HG02571 (cell line): ENCODE measurements around the gene HAUS5.
"Not testable (repeated sequence)": the region's sequence is repeated elsewhere in the genome, so short reads cannot be mapped to it uniquely, and the experiment has no call there.

Experiments
- ATAC-seq: cut with Tn5 transposase; IDR thresholded peaks from one replicate; pipeline ENCODE4 v1.9.1; 2021; ENCODE audit warnings: mild to moderate bottlenecking, moderate library complexity; ENCODE audit not compliant: unreplicated experiment

The HAUS5 gene

GRCh38 chr19:35641515-35642151, 29.1 kb downstream of the HAUS5 start, which contains the start of gene ETV2:
TSS of gene ETV2 (plus strand) at chr19:35641745. CDS start at chr19:35642461, 716 bp downstream.
- ATAC-seq: no peak

- ATAC-seq: no peak
These were observed 29.8 kb downstream of the HAUS5 start for GRCh38 chr19:35642312-35642711.

DNA sequence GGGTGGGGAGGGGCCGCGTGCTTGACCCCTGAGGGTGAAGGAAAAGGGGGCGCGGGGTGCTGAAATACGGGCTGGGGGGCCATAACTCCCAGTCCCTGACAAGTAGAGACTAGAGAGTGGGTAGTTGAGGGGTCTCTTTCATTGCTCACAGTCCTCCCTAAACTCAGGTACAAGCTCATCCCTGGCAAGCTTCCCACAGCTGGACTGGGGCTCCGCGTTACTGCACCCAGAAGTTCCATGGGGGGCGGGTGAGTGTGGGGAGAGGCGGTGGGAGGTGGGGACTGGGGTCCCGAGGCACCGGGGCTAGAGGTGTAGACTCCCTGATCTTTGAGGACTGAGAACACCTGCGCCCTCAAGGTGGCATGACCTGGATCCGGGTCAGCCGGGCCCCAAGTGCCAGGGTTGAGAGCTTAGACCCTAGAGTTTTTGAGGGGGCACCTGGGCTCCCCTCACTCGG, 30.3 kb downstream of the HAUS5 start:
- ATAC-seq: no peak

GRCh38 chr19:35643255-35644205, 31.0 kb downstream of the HAUS5 start:
- ATAC-seq: peak; percentile 38

- ATAC-seq: peak; percentile 61
These were observed 31.9 kb downstream of the HAUS5 start for GRCh38 chr19:35644206-35644986.

GRCh38 chr19:35644987-35645679, 32.6 kb downstream of the HAUS5 start:
- no peak for ATAC-seq

DNA sequence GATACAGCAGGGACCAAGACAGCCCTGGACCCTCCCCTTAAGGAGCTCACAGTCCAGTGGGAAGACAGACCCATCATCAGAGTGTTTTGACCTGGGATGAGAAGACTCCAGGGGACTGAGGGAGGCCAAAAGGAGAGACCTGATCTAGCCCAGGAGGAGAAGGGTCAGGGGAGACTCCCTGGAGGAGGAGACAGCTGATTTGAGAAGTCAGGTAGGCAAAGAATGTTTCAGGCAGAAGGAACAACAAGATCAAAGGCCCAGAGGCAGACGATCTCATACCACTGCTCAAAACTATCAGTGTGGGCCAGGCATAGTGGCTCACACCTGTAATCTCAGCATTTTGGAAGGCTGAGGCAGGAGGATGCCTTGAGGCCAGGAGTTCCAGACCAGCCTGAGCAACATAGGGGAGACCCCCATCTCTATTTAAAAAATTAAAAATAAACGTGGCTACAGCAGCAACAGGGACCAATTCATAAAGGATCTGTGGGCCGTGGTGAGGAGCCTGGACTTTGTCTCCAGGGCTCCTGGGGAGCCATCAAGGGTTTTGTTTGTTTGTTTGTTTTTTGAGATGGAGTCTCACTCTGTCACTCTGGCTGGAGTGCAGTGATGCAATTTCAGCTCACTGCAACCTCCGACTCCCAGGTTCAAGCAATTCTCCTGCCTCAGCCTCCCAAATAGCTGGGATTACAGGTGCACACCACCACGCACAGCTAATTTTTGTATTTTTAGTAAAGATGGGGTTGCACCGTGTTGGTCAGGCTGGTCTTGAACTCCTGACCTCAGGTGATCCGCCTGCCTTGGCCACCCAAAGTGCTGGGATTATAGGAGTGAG, 33.4 kb downstream of the HAUS5 start:
- no peak for ATAC-seq

- ATAC-seq: peak; percentile 44
These were observed 35.8 kb downstream of the HAUS5 start, which contains the start of gene COX6B1 for GRCh38 chr19:35648017-35648961. TSS of gene COX6B1 (plus strand) at chr19:35648323. CDS start at chr19:35651244, 2,921 bp downstream.

DNA sequence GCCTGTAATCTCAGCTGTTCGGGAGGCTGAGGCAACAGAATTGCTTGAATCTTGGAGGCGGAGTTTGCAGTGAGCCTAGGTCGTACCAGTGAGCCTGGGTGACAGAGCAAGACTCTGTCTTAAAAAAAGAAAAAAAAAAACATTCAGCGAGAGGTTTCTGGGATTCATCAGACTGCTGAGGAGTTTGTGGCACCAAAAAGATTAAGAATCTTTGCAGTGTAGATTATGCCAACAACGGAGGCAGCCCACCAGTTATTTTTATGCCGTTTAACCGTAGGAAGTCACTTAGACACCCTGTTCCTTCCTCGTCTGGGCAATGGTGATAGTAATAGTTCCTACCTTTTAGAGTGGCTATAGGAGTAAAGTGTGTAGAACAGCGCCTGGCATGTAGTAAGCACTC, 38.0 kb downstream of the HAUS5 start:
- no peak for ATAC-seq

GRCh38 chr19:35654828-35655227, 42.3 kb downstream of the HAUS5 start:
- not testable (repeated sequence) for ATAC-seq

DNA sequence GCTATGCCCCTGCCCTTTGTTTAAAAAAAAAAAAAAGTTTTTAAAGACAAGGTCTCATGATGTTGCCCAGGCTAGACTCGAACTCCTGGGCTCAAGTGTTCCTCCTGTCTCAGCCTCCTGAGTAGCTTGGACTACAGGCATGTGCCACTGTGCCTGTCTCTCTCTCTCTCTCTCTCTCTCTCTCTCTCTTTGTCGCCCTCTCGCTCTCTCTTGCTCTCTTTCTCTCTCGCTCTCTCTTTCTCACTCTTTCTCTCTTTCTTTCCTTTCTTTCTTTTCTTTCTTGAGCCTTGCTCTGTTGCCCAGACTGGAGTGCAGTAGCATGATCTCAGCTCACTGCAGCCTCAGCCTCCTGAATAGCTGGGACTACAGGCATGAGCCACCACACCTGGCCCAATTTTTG, 43.1 kb downstream of the HAUS5 start:
- ATAC-seq: no peak

DNA sequence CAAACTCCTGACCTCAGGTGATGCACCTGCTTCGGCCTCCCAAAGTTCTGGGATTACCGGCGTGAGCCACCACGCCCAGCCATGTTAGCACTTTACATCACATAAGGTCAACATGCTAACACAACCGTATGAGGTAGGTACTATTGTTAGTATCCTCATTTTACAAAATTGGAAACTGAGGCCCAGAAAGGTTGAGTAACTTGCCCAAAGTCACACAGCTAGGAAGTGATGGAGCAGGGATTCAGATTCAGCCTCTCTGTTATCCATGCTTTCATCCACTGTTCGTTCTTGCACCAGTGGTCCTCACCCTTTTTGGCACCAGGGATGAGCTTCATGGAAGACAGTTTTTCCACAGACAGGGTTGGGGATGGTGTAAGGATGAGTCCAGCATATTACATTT, 44.2 kb downstream of the HAUS5 start:
- no peak for ATAC-seq

DNA sequence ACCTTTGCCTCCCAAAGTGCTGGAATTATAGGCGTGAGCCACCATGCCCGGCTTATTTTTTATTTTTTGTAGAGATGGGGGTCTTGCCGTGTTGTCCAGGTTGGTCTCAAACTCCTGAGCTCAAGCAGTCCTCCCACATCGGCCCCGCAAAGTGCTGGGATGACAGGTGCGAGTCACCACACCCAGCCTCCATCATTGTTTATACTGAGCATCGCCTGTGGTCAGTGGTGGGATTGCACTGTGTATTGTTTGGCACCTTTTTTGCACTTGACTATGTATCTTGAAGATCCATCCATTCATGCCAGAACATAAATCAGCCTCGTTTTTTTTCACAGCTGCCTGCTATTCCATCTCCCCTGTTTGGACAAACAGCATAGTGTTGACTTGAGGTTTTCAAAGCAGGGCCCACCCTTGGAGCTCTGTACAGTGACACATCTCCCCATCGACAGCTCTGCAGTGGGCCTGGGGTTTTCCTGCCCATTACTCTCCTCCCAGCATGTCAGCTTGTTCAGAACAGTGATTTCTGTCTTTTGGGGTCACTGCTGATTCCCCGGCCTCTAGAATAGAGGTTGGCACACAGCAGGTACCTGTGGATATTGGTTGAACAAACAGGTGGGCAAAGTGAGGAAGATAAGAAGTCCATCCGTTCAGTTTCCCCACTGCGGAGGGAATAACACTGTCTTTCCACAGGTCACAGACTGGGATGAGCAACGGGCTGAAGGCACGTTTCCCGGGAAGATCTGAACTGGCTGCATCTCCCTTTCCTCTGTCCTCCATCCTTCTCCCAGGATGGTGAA, 45.6 kb downstream of the HAUS5 start:
- no peak for ATAC-seq

DNA sequence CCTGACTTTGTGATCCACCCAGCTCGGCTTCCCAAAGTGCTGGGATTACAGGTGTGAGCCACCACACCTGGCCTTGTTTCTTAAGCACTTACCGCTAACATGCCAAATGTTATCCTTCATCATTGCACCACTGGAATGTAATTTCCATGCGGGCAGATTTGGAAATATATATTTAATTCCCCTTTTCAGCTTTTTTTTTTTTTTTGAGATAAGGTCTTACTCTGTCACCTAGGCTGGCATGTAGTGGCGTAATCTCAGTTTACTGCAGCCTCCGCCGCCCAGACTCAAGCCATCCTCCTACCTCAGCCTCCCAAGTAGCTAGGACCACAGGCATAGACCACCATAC, 49.4 kb downstream of the HAUS5 start:
- no peak for ATAC-seq

GRCh38 chr19:35663981-35664380, 51.4 kb downstream of the HAUS5 start:
- no peak for ATAC-seq

- no peak for ATAC-seq
These were observed 52.6 kb downstream of the HAUS5 start for GRCh38 chr19:35665157-35665556.

DNA sequence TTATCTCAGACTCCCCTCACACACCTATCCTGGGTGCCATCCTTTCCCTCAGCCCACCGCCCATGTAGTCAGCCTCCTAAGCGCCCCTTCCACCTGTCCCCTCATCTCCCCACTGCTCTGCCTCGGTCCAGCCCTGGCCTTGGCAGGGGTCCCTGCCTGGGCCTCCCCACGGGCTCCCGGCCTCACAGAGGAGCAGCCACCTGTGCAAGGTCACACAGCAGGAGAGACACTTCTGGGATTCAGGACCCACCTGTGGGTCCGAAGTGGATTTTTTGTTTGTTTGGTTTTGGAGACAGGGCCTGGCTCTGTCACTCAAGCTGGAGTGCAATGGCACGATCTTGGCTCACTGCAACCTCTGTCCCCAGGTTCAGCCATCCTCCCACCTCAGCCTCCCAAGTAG, 53.1 kb downstream of the HAUS5 start:
- ATAC-seq: no peak
